ENCODE measurements around the gene PPP1R13B.

DNA sequence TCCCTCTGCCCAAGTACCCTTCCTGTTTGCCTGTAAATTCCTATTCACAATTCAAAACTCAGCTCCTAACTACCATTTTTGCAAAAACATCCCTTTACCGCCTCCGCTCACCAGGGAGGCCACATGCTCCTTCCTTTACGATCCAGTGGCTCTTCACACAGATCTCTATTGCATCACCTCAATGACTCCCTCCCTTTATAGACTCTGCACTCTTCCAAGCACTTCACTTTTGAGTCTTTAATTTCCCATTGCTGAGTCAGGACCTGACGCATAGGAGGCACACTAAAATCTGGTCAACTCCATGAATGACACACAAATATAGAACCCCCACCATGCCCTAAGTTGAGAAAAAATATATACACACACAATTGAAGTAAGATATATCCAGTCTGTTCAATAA is 45.9 kb downstream of the PPP1R13B start:
- TF ChIP-seq GATA2 (IDR thresholded peaks at IDR 0.05; ENCODE audit: low read depth, low read length), result no peak
- TF ChIP-seq GATA3 (IDR thresholded peaks at IDR 0.05; ENCODE audit: low read depth, low read length), result no peak

Data from SH-SY5Y (cell line).